NOMO-1 treated with DMSO at 0.1 percent for 48 hours (cell line): ENCODE measurements around the gene ADCY2.
A peak's percentile ranks its signal among the peaks of the same experiment; 100 is the strongest.

Experiments used
- DNase-seq: peaks from one replicate; lab custom pipeline; 2025; ENCODE audit not compliant: unreplicated experiment; lab: John Stamatoyannopoulos, UW

The ADCY2 gene

DNA sequence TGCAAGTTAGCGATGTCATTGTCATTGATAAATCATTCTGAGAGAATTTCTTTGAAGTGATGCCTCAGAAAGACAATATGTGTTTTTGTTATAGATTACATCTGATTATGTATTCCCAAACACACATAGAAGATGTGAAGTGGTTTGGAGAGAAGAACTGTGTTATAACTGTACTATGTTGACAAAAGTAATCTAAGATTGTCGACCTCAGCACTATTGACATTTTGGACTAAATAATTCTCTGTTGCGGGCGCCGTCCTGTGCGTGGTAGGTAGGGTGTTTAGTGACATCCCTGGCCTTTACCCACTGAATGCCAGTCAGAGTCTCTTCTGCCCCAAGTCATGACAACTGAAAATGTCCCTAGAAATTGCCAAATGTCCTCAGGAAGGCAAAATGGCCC, 377.2 kb downstream of the ADCY2 start:
- no peak for DNase-seq

DNA sequence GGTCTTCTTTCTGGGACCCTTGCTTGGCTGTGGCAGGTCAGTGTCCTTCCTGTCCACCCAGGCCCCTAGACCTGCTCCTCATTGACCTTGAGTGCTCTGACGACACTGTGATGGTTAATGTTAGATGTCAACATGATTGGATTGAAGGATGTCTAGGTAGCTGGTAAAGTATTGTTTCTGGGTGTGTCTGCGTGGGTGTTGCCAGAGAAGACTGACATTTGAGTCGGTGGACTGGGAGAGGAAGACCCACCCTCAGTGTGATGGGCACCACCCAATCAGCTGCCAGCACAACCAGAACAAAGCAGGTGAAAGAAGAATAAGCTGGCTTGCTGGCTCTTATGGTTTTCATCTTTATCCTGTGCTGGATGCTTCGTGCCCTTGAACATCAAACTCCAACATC, 380.5 kb downstream of the ADCY2 start:
- DNase-seq = no peak

DNA sequence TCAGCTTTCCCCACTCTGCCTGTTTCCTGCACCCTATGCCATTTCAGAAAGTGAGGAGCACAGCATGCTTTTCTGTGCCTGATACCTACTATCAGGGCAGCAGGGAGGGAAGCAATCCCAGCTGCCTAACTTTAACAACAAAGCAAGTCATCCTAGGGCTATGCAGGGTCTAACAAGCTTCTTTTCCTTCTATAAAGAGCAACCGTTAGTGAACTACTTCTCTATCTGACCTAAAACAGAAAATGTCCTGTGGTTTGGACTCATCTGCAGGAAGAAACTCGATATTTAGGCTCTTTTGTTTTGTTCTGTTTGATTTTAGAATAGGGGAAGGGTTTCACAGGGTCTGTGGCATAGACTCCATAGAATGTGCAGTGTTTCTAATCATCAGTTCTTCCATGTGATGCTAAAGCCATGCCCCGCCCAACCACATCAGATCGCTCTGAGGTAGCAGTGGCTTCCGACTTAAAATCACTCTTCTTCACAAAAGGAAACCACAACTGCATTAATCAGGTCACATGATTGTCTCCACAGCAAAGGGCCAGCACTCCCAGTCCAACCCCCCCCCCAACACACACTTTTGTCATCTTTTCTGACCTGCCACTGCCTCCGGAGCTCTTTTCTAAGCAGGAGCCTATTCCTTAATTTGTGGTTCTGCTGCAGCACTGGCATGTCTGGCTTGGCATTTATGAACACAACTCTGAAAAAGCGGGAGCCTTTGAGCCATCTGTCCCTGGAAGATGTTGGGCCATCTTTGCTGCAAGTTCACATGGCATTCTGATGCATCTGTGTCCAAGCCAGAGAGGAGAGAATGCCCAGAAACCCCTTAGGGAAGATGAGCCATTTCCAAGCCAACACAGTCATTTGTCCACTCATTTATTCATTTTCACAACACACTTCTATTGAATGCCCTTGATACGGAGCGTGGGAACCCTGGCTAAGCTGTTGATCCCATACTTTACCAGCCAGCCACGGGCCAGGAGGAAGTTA, 383.4 kb downstream of the ADCY2 start:
- DNase-seq = peak; percentile 75

DNA sequence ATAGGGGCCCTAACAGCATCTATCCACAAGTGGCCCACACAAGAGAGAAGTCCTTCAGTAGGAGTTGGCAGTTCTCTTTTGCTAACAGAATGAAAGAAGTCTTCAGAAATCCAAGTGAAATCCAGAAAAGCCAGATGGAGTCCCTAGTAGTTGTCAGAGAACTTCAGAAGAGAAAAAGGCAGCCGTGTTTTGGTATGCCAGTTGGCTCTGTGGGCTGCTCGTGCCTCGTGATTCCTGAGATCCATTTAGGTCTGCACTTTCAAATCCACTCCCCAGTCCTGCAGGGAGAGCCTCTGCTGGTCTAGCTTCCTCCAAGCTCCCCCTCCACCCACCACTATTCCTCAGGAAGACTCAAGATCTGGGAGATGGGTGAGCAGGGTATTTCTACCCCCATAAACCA, 386.0 kb downstream of the ADCY2 start:
- no peak for DNase-seq

DNA sequence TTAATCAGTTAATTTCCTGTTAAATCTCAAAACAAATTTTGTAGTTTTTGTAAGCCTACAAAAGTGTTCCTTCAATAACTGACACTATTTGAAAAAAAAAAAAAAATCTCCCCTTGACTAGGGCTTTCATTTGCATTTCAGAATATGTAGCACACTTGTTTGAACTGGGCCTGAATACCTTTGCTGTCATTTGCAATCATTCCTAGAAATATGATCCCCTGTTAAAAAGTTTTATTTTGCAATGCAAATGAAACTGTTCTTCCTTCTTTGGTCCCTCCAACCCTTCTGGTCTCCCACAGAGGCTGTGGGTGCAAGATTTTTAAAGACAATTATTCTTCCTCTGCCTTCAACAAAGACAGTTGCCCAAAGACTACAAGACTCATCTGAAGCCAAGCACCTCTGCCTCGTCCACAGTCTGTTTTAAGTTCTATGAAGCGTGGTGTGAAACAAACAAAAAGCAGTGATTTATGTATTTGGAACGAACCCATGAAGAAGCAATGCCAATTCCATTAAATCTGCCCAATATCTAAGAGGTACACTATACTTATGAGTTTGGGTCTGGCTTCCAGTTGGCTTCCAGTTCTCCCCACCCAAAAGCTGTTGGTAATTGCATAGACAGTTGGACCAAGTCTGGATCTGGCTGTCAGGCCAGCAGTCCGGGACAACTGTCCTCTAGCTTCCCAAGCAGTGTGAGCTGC, 388.9 kb downstream of the ADCY2 start:
- no peak for DNase-seq

DNA sequence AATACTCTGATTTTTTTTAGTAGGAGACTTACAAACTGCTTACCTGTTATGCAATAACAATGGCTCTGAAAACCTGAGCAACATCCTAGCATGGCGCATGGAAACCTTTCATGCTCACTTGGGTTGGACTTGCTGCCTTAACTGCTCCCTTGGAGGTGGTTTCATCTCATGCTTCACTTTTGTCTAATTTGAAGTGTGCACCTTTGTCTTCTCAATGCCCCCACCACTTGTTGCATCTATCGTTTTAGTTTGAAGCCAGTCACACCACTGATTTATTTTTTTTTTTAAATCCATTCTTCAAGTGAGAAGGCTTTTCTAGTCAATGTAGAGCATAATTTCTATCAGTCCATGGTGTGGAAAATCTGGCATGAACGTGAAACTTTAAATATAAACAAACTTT, 391.8 kb downstream of the ADCY2 start:
- DNase-seq = no peak

DNA sequence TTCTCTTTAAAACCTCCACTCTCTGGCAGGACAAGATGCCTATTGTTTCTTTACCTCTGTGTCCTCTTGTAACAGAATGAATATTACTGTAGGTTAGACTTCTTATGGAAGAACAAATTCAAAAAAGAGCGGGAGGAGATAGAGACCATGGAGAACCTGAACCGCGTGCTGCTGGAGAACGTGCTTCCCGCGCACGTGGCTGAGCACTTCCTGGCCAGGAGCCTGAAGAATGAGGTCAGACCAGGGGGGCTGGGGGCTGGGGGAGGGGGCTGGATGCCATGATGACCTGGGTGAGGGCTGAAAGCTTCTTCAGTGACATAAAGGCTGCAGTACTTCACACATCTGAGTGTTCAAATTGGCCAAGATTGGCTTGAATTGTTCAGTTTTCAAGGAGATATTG, 393.6 kb downstream of the ADCY2 start:
- no peak for DNase-seq

DNA sequence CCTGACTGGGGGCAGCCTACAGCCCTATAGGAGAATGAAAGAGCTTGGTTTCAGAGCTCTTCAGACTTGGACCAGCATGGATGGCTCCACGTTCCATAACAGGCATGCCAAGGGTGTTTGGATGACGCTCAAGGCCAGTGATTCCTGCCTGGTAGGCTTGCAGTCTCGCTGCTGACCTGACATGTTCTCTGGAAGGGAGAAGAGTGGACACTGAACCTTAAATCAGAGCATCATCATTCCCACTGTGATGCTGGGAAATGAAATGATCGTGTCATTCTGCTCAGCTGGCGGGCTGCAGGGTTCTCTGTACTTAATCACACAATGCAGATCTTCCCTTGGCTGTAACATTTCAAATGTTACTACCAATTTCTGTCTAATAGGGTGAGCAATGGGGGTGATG, 398.0 kb downstream of the ADCY2 start:
- DNase-seq = no peak

DNA sequence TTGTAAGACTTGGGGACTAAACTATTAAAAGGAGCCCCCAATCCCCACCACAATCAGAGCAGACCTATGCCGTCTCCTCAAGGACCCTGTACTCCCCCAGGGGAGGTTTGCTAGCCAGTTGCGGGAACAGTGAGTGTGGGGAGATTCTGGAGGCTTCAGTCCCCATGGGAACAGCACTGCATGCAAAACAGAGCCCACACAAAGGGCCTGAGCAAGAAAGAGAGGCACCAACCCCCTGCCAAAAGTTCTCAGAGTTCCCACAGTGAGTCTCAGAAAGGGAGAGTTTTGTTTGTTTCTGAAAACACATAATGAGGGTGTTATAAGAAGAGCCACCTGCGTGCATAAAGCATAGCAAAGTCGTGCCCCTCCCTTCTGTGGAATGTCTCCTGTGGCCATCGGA, 398.4 kb downstream of the ADCY2 start:
- DNase-seq = no peak

DNA sequence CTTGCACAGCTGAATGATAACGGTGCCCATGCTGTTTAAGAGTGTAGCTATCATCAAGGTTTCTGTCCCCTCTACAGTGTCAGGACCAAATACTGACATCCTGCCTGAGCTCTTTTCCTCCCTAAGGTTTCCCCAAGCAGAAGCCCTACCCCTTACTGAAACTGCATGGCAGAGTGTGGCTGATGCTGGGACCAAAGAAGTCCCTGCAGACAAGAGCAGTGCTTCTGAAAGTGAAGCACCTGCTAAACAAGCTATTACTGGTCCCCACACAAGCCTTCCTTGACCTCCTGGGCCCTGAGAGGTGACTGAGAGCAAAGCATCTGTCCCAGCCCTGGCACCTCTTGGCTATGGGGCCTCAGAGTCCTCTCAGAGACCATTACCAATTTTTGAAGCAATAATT, 398.9 kb downstream of the ADCY2 start:
- no peak for DNase-seq

DNA sequence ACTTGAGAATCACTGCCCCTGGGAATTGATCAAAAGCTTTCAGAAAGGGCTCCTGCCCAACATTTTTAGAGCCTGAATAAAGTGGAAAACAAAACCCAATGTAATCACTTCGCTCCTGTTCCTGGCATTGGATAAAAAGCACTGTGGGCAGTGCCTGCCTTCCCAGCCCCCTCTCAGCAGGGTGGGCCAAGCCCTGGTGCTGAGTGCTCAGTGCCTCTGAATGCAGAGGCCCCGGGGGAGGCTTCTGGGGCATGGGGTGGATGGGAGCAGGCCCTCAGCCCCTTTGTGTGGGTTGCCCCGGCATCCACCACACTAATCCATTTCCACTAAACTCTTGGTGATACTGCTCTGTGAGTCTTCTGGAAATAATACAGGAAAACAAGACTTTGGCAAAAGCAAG, 399.4 kb downstream of the ADCY2 start:
- no peak for DNase-seq

DNA sequence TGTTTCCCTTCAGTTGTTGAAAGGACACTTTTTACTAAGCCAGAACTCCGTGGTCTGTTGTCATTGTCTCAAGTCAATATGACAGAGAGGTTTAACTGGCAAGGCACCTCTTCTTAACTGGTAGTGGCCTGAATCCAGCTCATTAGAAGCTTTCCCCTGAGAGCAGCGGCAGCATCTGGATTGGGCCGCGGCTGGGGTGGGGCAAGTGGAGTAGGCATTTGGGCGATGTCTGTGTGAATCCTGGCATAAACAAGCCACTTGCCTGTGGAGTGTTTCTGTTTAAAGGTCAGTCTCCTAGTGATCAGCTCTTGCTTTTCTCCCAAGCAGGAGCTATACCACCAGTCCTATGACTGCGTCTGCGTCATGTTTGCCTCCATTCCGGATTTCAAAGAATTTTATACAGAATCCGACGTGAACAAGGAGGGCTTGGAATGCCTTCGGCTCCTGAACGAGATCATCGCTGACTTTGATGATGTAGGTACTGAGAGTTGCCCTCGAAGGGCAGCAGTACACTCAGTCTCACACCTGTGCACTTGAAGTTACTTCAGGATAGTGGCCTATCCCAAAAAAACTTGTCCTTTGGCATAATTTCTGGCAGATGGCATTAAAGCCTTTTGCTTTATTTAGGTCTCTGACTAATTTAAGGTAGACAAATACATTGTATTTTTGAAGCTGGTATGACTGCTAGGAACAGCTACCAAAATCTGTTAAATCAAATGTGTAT, 406.1 kb downstream of the ADCY2 start:
- no peak for DNase-seq

DNA sequence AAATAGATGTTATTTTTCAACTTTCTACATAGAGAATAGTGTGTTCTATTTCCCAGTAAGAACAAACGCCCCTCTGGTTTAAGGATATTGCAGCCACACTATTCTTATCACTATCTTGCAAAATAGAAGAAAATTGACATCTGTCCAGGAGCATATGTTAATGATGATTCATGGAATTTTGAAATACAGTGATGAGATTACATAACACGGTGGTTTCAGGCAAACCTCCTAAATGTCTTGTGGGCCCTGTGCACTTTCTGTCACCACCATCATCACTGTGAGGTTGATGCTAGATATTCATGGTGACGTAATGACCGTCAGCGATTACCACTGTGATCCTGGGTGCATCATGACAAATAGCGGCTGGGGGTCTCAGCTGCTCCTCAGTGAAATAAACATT, 406.9 kb downstream of the ADCY2 start:
- peak; percentile 92 for DNase-seq

DNA sequence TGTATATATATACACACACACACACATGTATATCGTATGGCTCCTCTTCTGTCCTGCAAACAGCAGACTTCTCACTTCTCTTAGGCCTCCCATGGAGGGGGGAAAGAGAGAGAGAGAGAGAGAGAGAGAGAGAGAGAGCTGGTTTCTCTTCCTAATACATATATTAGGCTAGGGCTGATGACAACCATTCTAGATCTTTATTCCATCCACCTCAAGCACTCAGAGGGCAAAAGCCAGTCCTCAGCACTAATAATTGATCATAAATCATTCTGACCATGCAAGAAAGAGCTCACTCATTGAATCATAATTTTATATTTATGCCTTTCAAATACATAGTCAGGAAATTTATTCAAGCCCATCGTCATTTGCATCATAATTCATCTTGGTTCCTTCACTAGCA, 408.0 kb downstream of the ADCY2 start:
- no peak for DNase-seq

DNA sequence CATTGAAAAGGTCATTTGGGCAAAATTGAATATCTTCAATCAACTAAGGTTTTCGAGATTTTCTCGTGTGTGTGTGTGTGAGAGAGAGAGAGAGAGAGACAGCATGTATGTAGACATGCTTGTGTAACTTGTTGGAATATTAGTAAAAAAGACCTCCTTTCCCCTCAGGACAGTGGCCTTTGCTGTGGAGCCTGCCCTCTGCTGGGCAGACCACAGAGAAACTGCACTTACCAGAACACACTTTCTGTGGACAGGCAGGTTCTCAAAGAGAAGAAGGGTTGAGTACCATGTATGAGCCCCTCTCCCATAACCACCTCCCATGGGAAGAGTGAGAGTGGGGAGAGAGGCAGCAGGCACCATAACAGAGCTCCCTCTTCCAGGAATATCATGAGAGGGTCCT, 409.4 kb downstream of the ADCY2 start:
- DNase-seq = no peak

DNA sequence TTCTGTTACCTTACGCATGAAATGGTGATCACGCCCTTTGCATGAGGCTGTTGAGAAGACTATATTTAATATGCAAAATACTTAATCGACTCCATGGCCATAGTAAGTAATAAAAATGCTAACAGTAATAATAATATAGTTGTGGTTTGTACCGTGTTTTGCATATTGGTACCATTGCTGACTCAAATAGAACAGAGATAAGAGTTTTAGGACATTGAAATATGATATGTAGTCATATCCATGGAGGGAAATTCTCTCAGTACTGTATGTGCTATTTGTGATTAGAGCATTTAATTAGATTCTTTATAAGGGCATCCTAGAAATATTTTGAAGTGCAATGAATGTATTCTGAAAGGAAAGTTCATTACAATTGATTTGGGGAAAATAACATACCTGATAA, 413.1 kb downstream of the ADCY2 start:
- no peak for DNase-seq

DNA sequence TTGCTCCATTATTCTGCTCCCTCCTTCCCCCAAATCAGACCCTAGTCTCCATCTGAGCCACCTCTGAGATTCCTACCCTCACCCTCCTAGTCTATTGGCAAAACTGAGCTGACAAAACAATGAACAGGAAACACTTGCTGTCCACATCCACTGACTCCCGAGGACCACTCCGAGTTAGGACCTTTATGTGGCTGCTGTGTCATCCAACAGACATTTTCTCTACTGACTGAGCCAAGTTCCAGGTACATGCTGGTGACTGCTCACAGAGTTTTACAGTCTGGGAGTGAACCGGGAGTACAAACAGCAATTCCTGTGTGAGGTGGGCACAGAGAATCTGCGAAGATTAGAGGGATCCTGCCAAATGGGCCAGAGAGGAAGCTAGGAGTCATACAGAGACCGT, 415.8 kb downstream of the ADCY2 start:
- no peak for DNase-seq

DNA sequence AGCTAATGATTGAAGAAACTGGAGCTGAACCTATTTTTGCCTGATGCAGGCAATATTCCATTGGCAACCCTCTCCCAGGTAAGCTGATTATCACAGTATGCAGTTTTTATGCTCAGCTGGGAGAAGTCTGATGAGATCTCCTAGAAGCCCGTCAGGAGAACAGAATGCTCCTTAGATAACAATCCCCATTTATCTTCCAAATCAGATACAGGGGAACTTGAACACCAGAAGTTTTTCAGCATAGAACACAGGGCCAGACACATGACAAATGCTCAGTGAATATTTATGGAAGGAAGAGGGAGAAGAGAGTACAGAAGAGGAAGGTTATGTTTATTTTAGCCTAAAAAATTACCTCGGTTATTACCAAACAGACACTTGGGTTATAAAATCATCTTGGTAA, 417.1 kb downstream of the ADCY2 start:
- no peak for DNase-seq

DNA sequence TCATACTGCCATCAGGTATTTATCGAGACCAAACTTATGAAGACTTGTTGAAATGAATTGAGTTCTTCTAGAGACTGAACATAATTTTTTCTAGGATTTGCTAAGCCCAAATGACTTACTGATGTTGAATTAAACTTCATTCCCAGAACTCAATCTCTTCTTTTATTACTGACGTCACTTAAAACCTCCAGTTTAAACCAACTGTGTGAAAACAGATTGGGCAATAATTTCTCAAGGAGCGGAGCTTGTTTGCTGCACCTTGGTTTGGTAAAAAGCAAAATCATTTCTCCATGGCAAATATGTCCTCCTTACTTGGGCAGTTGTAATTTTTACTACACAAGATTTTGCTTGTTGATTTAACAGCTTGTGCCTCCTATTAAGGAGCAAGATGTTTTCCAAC, 417.6 kb downstream of the ADCY2 start:
- no peak for DNase-seq

DNA sequence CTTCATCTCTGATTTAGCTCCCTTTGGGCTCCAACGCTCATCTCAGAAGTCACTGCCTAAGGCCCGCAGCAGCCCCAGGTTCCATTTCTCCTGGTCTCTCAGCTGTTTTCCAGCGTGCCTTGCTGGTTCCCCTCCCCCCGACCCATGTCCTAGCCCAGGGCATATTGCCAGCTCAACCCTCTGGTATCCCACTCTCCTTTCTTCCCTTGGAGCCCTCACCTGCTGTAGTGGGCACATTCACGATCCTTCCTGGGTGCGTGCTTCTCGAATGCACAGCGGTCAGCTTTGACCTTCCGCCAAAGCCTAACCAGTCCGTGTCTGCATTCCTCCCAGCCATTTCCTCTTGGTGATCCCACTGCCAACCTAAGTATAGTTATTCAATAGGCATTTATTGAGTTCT, 418.9 kb downstream of the ADCY2 start:
- DNase-seq = no peak

DNA sequence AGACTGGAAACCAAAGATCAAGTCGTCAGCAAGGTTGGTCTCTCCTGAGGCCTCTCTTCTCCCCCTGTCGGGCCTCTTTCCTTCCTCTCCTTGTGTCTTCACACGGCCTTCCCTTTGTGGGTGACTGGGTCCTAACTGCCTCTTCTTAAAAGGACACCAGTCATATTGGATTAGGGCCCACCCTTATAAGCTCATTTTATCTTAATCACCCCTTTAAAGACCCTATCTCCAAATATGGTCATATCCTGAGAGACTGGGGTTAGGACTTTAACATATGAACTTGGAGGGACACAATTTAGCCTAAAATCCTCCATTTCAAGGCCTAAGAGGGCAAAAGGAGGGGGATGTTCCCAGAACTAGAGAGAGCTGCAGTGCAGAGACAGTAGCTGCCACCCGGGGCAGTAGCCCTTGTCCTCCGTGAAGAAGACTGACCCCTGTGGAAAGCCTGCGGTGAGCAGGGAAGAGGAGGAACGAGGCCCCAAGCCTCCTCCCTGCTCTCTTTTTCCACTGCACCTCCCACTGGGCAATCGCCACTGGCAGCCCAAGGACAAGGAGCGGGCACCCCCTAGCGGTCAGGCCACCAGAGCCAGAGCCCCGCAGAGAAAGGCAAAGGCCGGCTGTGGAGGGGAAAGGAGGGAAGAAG, 420.1 kb downstream of the ADCY2 start:
- peak; percentile 97 for DNase-seq
